Endodermal cell (in vitro differentiated cells): ENCODE data around the gene SIGLEC6. TPM values are rescaled to one million over a fixed set of nuclear protein-coding genes. Genes with fewer than 3 reads are reported as not detected.
"Not testable (repeated sequence)": the region's sequence is repeated elsewhere in the genome, so short reads cannot be mapped to it uniquely, and the experiment has no call there.

Source experiments
- DNase-seq: peaks from one replicate; pipeline ENCODE4 v3.0.0-alpha.2; 2017
- H3K27ac ChIP-seq: 2 replicates; pipeline ENCODE4 v1.5.1; 2013; ENCODE audit warnings: mild to moderate bottlenecking, low read depth, low read length, moderate library complexity
- H3K27me3 ChIP-seq: 2 replicates; pipeline ENCODE4 v1.6.1; 2013; ENCODE audit warnings: mild to moderate bottlenecking, low read length, moderate library complexity; ENCODE audit not compliant: insufficient read depth, control insufficient read depth, poor library complexity, severe bottlenecking
- H3K36me3 ChIP-seq: 2 replicates; pipeline ENCODE4 v1.7.0; 2013; ENCODE audit warnings: mild to moderate bottlenecking, low read length, moderate library complexity; ENCODE audit not compliant: control insufficient read depth, insufficient read depth
- H3K4me1 ChIP-seq: one replicate; pipeline ENCODE4 v1.7.0; 2013; ENCODE audit warnings: low read length; ENCODE audit not compliant: control insufficient read depth, insufficient read depth
- H3K4me3 ChIP-seq: 2 replicates; pipeline ENCODE4 v1.5.1; 2013; ENCODE audit warnings: mild to moderate bottlenecking, low read length, moderate library complexity
- H3K9ac ChIP-seq: 2 replicates; pipeline ENCODE4 v1.6.1; 2013; ENCODE audit warnings: mild to moderate bottlenecking, low read length, moderate library complexity; ENCODE audit not compliant: poor library complexity, severe bottlenecking; ENCODE audit errors: extremely low read depth
- H3K9me3 ChIP-seq: 2 replicates; pipeline ENCODE4 v1.6.1; 2013; ENCODE audit warnings: mild to moderate bottlenecking, low read length, moderate library complexity; ENCODE audit not compliant: control insufficient read depth
- H3K27ac Mint-ChIP-seq: 2 replicates; pipeline ENCODE4 v1.8.0; 2020; ENCODE audit warnings: mixed read lengths
- H3K27me3 Mint-ChIP-seq: 2 replicates; pipeline ENCODE4 v1.8.0; 2021; ENCODE audit warnings: mild to moderate bottlenecking, mixed read lengths; ENCODE audit not compliant: insufficient read depth
- H3K36me3 Mint-ChIP-seq: 2 replicates; pipeline ENCODE4 v1.8.0; 2020; ENCODE audit warnings: low read depth, mixed read lengths
- H3K4me1 Mint-ChIP-seq: 2 replicates; pipeline ENCODE4 v1.8.0; 2020; ENCODE audit warnings: mixed read lengths
- H3K4me3 Mint-ChIP-seq: 2 replicates; pipeline ENCODE4 v1.8.0; 2020; ENCODE audit warnings: mild to moderate bottlenecking, moderate library complexity, mixed read lengths
- H3K9me3 Mint-ChIP-seq: 2 replicates; pipeline ENCODE4 v1.8.0; 2020; ENCODE audit warnings: mild to moderate bottlenecking, mixed read lengths
- WGBS, 2 experiments: methylation state at CpG; one replicate each; pipeline versions ENCODE4 v1.1.5 to v1.1.7; 2013; ENCODE audit warnings: missing lambda C conversion rate in 2 of 2, mixed read lengths in 1 of 2; ENCODE audit not compliant: insufficient coverage in 1 of 2, insufficient read length in 1 of 2; 5-methylcytosine and 5-hydroxymethylcytosine counted together
- total RNA-seq, 2 donors: library from RNA; stranded (reverse); fragmentation: NEBNext Ultra II Directional in 1 of 2; extraction: Animal tissue kit (Norgen Biotek cat#: 25700) in 1 of 2; gene quantifications; 2 replicates in 1 of 2; 3 replicates in 1 of 2; pipeline ENCODE4 v1.2.1, GENCODE V29; 2021
- TF ChIP-seq, protein P1 (sequence below): fragments of 200-600 bp; sonication (generic); conservative IDR thresholded peaks from 2 replicates; pipeline ENCODE4 v1.5.0; 2021; ENCODE audit warnings: antibody characterized with exemption, mild to moderate bottlenecking

The SIGLEC6 gene
- total RNA-seq, 2 donors from 2014 or later = 0.26 TPM; not detected in 1

DNA sequence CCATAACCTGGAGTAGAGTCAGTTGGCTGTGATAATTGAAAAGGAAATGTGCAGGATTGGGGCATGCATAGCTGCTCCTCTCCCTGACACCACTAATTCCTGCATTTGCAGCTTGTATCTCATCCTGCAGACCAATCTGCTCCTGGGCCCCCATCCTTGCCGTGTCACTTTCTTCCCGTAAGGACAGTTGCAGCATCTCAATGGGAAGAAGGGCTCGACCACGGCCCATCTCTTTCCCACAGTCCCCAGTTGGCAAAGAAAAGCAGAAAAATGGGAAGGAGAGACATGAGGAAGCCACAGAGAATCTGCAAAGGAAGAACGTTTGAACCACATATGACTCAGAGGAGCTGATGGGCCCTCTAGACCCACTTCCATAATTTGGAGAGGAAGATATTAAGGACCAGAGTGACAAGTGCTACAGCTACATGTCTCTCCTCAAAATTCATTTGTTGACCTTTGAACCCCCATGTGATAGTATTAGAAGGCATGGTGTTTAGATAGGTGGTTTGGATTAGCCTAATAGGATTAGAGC lies 28.1 kb downstream of the SIGLEC6 start:
- Mint-ChIP-seq H3K36me3 (no peaks in the 10 kb centered on the region), H3K4me3 (no peak overlapping the region), H3K27me3 (peaks cover 28% of the 10 kb centered on the region), H3K4me1 (no peaks in the 10 kb centered on the region), H3K9me3 (peaks cover 5% of the 10 kb centered on the region), H3K27ac (no peak overlapping the region)
- H3K27me3 ChIP-seq = no peaks in the 10 kb centered on the region
- H3K27ac ChIP-seq = no peak overlapping the region
- TF ChIP-seq, protein P1, sequence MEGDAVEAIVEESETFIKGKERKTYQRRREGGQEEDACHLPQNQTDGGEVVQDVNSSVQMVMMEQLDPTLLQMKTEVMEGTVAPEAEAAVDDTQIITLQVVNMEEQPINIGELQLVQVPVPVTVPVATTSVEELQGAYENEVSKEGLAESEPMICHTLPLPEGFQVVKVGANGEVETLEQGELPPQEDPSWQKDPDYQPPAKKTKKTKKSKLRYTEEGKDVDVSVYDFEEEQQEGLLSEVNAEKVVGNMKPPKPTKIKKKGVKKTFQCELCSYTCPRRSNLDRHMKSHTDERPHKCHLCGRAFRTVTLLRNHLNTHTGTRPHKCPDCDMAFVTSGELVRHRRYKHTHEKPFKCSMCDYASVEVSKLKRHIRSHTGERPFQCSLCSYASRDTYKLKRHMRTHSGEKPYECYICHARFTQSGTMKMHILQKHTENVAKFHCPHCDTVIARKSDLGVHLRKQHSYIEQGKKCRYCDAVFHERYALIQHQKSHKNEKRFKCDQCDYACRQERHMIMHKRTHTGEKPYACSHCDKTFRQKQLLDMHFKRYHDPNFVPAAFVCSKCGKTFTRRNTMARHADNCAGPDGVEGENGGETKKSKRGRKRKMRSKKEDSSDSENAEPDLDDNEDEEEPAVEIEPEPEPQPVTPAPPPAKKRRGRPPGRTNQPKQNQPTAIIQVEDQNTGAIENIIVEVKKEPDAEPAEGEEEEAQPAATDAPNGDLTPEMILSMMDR = no peak
- H3K9me3 ChIP-seq = peaks cover 4% of the 10 kb centered on the region
- no peak for DNase-seq
- H3K4me1 ChIP-seq = no peaks in the 10 kb centered on the region
- H3K4me3 ChIP-seq = no peak overlapping the region
- no peak overlapping the region for H3K9ac ChIP-seq
- 75 to 83% methylated on average over 3 to 5 of the region's 5 CpGs for WGBS, 2 experiments
- H3K36me3 ChIP-seq = no peaks in the 10 kb centered on the region

DNA sequence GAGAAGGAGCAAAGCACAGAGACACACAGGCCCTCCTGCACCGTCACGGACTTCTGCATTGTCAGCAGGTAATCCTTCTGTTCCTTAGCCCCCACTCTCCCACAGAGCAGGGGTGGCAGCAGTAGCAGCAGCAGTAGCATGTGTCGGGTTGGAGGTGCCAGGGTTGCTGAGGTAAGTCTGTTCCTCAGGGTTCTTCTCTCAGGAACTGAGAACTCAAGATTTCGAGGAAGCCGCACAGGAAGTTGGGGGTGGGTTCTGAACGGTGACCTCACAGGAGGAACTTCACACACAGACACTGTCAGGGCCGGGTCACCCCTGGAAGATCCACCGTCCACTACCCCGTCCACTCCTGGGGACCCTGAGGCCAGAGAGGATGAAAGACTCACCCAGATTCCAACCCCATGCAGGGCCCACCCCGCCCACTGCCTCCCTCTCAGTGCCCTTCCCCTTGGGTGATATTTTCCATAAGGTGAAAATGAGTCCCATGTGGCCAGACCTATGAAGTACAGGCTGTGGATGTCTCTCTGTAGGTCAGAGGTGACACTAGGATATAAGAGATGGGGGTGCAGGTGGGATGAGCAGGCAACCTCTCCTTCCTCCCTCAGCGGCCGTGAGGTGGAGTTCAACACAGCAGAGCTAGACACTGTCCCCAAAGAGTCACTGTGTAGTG lies 29.7 kb downstream of the SIGLEC6 start, which contains the start of gene SIGLEC12:
Gene SIGLEC12 (minus strand): TSS at position 207 of the 670 bp plus-strand sequence. CDS start 67 bp downstream, at position 140.
- Histone ChIP-seq H3K27me3 (no peaks in the 10 kb centered on the region), H3K9me3 (peaks cover 4% of the 10 kb centered on the region), H3K9ac (no peak within 1 kb of the TSS), H3K4me3 (no peak within 1 kb of the TSS), H3K36me3 (no peaks in the 10 kb centered on the region), H3K27ac (no peak within 1 kb of the TSS), H3K4me1 (no peaks in the 10 kb centered on the region)
- no peaks in the 10 kb centered on the region for H3K36me3 Mint-ChIP-seq
- H3K9me3 Mint-ChIP-seq = peaks cover 5% of the 10 kb centered on the region
- H3K4me1 Mint-ChIP-seq = no peaks in the 10 kb centered on the region
- H3K27ac Mint-ChIP-seq = no peak within 1 kb of the TSS
- DNase-seq = no peak
- 86 to 89% methylated on average over 6 to 10 of the region's 12 CpGs for WGBS, 2 experiments
- H3K27me3 Mint-ChIP-seq = peaks cover 30% of the 10 kb centered on the region
- H3K4me3 Mint-ChIP-seq = no peak within 1 kb of the TSS
- TF ChIP-seq, protein P1 = no peak

DNA sequence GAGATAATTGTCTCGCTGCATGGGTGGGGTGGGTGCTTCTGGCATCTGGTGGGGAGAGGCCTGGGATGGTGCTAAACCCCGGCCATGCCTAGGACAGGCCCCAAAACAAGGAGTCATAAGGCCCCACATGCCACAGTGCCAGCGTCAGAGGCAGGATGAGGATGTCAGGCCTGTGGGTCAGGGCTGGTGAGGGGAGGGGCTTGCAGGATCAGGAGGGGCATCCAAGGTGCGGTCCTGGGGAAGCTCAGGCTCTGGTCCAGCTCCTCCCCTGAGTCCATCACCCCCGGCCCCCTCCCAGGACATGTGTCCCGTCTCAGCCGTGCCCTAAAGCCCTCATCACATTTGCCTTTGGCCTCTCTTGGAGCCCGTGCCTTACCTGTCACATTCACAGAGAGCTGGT lies 30.5 kb downstream of the SIGLEC6 start:
- not testable (repeated sequence) for H3K4me3 ChIP-seq, H3K4me1 Mint-ChIP-seq, H3K4me1 ChIP-seq, H3K9me3 Mint-ChIP-seq, H3K9me3 ChIP-seq, H3K36me3 ChIP-seq, H3K36me3 Mint-ChIP-seq, H3K27ac ChIP-seq, H3K9ac ChIP-seq, H3K27ac Mint-ChIP-seq, DNase-seq, H3K27me3 ChIP-seq, H3K4me3 Mint-ChIP-seq
- 50 to 65% methylated on average over 4 to 8 of the region's 8 CpGs for WGBS, 2 experiments
- H3K27me3 Mint-ChIP-seq = peaks cover 33% of the 10 kb centered on the region
